Measurements from ENCODE around the gene BCAT1.

DNA sequence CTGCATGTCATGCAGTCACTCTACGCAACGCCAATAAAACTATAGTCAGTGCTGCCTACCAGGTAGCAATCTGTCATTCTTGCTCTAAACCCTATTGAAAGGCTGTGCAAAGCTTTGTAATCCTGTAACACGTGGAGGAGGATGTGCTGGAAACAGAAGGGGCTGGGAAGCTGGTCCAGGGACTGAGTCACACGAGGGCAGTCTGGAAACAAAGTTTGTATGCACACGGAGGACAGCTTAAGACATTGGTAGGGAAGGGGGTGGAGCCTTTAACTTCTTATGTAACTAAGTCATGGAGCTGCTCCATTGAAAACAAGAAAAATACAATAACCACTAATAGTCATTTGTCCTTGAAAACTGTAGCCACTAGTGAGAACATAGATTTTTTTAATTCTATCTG lies 128.0 kb downstream of the BCAT1 start:
- TF ChIP-seq, protein P1, sequence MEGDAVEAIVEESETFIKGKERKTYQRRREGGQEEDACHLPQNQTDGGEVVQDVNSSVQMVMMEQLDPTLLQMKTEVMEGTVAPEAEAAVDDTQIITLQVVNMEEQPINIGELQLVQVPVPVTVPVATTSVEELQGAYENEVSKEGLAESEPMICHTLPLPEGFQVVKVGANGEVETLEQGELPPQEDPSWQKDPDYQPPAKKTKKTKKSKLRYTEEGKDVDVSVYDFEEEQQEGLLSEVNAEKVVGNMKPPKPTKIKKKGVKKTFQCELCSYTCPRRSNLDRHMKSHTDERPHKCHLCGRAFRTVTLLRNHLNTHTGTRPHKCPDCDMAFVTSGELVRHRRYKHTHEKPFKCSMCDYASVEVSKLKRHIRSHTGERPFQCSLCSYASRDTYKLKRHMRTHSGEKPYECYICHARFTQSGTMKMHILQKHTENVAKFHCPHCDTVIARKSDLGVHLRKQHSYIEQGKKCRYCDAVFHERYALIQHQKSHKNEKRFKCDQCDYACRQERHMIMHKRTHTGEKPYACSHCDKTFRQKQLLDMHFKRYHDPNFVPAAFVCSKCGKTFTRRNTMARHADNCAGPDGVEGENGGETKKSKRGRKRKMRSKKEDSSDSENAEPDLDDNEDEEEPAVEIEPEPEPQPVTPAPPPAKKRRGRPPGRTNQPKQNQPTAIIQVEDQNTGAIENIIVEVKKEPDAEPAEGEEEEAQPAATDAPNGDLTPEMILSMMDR (IDR thresholded peaks at IDR 0.05; ENCODE audit: low read depth, low read length, poor library complexity, severe bottlenecking), result no peak
- no peak for TF ChIP-seq EZH2phosphoT487 (IDR thresholded peaks at IDR 0.05; ENCODE audit: borderline replicate concordance, low read length)

Measured in DOHH2 (cell line).